Measurements from ENCODE around the gene TXNL4B.

TXNL4B gene
- total RNA-seq: 8.4 to 22.0 (median 12.3) reads per million in 17 experiments

DNA sequence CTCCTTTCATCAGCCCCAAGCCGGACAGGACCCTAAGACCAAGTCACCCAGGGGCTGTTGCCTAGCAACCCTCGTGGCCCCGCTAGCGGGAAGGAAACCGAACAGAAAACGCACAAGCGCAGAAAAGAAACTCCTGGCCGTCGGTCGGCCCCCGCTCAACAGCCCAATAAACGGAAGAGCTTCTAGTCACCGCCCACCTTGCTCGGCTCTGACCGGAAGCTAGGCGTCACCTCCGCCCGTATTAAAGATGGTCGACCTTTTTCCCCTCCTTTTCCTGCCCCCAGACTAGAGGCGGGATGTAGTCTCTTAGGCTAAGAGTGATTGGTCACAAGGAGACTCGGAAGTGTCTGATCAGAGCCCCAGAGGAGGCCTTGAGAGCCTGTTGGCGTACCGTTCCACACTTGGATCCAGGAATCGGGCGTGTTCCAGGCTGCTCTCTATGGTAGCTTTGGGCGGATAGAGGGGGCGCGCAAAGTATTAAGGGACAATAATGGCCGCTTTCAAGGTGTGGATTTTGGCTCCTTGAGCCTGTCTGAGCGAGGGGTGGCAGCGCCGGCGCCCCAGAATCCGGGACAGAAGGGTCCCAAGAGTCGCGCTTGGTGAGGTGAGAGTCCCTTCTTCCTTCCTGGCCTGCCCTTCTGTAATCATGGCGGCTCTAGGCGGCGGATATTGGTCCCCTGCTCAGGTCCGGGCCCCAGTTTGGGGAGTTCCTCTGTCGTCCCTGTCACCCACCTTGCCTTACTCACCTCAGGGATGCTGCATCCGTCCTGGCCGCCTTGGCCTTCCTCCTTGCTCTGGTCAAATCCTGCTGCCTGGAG lies at the start of gene TXNL4B, which contains the start of gene DHX38:
TSS of gene TXNL4B (minus strand) at position 173 of the 818 bp plus-strand sequence. CDS start 2,871 bp downstream, outside the sequence.
TSS of gene DHX38 (plus strand) at position 400 of the 818 bp plus-strand sequence. CDS start 2,311 bp downstream, outside the sequence.
- peak; percentile 96 to 99 (median 98) for DNase-seq

DNA sequence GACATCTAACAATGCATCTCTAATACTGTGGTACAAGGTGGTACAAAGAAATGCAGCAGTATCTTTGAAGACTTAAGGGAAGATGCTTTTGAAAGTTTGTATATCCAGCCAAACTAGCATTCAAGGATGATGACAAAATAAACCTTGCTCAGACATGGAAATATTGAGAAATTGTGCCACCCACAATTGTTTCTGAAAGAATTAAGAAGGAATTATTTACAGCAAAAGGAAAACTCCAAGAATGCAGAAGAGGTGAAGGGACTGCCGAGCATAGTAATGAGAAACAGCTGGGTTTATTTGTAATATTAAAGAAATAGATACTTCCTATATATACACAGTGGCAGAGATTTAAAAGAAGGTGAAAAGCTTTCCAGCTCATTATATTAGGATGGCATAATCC lies 49.1 kb upstream of the TXNL4B start:
- DNase-seq: peak in 2 of 4 experiments; percentile 32 to 34

DNA sequence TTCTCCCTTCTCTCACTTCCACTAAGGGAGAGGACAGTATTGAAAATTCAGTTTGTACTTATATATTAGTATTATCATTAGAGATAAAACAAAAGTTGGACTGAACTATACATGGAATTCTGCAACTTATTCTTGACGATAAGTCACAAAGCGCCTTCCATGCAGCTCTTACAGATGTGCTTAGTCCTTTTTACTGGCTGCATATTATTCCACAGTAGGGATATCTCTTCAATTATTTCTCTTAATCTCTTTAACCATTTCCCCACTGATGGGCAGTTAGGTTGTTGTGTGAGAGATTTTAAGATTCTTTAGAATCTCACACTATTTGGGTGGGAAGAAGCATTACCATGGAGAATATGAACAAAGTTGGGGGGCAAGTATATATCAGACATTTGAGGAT lies 46.5 kb upstream of the TXNL4B start:
- DNase-seq: no peak

DNA sequence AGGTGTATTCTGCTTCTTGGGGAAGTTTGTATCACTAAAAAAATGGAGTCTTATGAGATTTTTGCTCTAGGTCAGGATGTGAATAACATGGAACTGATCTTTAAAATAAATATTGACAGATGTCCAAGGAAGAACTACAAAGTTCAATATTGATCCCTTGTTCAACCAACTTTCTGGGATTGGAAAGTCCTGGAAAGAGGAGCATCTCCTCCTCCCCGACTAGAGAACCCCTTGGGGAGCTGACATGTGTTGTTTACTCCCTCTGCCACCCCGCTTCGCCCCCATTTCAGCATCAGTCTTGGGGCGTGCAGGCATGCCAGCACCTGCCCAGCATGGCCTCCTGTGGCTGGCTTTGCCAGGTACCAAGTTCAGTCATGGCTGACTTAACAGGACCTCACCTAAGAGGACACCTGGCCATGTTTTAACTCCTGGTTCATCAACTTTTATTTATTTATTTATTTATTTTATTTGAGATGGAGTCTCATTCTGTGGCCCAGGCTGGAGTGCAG lies 44.7 kb upstream of the TXNL4B start:
- no peak for DNase-seq

DNA sequence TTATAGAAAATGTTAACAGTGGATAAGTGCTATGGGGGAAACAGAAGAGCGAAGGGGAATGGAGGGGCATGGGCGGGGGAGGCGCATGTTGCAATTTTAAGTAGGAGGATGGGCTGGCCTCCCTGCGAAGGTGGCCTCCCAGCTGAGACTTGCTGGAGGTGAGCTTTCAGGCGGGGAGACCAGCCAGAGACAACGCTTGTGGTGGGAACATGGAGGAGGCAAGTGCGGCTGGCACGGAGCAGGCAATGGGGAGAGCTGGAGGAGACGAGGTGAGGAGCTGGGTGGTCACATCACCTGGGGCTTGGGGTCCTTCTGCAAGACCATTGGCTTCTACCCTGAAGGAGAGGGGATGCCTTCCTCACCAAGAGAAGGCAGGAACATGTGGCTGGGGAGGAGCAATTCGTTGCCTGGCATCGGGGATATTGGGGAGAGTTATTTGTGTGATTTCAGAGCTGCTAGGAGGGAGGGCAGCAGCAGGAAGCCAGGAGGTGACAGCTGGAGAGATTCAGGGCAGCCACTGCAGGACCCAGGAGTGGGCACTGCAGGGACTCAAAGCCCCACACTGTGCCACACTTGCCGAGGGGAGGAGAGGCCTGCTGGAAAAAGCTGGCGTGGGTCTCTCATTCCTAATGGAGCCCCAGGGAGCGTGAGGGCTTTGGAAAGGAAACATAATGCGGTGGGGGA lies 44.1 kb upstream of the TXNL4B start:
- DNase-seq: no peak

DNA sequence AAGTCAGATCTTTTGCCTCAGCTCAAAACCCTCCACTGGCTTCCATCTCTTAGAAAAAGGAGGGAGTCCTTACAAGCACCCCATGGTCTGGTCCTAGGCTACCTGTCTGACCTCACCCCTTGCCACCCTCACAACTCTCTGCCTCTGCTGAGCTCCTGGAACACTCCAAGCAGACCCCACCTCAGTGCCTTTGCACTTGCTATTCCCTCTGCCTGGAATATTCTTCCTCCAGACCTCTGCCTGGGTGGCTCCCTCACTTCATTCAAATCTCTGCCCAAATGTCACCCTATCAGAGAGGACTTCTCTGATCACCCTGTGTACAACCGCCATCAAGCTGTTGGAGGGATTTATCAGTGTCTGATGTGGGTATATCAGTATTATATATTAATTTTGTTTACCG lies 41.1 kb upstream of the TXNL4B start:
- no peak for DNase-seq

DNA sequence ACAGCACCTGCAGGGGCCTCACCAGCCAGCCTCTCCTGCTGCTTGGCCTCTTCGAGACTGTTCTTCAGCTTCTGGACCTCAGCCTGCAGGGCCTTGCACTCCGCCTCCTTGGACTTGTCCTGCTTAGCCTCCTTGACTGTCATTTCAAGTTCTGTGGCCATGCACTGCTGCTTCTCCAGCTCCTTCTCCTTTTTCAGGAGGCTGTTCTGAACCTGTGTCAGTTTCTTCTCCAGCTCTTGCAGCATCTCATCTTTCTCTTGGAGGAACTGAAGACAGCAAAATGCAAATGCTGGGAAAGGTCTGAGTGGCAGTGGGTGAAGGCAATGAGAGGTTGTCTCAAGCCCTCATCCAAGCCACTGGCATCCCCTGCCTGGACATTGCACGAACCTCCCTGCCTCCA lies 39.3 kb upstream of the TXNL4B start:
- peak in 3 of 4 experiments; percentile 45 to 60 (median 58) for DNase-seq

DNA sequence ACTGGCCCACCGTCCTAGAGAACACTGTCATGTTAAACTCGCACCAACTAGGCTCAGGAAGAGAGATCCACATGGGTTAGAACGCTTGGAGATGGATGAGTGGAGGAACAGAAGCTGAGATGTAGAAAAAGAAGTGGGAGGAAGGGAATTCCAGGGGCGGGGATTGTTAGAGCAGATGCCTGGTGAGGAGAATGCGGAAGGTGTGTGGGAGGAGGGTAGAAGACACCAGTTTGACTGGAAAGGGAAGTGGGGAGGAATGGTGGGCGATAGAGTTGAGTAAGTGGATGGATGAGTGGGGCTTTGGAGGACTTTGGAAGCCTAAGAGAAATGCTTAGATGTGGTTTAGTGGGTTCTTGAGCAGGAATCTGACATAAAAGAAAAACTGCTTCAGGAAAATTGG lies 37.6 kb upstream of the TXNL4B start:
- peak; percentile 83 to 96 (median 94) for DNase-seq

DNA sequence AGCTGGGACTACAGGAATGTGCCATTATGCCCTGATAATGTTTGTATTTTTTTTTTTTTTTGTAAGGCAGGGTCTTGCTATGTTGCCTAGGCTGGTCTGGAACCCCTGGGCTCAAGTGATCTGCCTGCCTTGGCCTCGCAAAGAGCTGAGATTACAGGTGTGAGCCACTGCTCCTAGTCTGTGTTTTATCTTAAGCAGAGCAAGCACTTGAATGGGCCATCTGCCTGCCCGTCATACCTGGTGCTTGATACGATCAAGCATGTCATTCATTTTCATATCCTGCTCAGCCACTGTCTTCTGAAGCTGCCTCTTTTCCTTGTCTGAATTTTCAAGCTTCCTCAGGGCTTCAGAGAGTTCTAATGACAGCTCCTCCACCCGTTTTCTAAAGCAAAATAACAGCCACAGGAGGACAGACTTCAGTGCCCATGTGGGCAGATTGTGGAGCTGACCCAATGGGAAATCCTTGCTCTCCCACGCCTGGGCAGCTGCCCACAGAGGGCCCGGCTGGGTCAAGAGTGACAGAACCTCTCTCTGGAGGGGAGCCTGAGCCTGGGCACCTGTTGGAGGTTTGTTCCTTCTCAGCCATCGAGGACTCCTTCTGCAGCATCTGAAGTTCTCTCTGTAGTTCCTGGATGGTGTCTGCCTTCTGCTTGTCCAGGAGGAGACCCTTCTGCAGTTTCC lies 36.7 kb upstream of the TXNL4B start:
- peak; percentile 28 to 74 (median 56) for DNase-seq

DNA sequence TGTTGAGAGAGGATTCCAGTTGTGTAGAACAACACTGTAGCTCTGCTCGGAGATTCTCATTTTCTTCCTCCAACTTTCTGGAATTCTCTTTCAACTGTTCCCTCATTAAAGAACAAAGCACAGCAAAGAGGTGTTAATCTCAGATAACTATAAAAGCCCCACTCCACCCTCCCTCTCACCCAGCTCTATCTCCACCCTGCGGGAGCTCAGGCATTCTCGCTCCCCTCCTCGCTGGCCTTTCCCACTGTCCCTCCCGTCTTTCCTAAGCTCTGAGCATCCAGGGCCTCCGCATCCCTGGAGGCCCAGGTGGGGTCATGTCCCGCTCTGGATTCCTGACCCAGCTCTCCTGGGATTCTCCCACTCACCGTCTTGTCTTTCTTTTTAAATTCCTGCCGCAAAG lies 35.3 kb upstream of the TXNL4B start:
- no peak for DNase-seq

DNA sequence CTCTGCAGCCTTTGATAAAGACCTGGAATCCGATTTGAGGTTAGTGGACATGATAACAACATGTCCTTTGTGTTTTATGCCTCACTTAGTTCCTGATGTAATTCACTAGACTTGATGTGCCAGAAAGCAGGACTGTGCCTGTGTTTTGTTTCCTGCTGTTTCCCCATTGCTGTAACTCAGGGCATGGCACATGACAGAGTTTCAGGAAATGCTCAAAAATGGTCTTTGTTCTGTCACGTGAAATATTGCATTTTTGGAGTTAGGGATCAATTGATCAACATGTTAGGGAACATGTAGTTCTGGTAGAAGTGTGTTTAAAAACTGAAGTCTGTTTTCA lies 33.0 kb upstream of the TXNL4B start:
- DNase-seq: peak; percentile 37 to 69 (median 56)

DNA sequence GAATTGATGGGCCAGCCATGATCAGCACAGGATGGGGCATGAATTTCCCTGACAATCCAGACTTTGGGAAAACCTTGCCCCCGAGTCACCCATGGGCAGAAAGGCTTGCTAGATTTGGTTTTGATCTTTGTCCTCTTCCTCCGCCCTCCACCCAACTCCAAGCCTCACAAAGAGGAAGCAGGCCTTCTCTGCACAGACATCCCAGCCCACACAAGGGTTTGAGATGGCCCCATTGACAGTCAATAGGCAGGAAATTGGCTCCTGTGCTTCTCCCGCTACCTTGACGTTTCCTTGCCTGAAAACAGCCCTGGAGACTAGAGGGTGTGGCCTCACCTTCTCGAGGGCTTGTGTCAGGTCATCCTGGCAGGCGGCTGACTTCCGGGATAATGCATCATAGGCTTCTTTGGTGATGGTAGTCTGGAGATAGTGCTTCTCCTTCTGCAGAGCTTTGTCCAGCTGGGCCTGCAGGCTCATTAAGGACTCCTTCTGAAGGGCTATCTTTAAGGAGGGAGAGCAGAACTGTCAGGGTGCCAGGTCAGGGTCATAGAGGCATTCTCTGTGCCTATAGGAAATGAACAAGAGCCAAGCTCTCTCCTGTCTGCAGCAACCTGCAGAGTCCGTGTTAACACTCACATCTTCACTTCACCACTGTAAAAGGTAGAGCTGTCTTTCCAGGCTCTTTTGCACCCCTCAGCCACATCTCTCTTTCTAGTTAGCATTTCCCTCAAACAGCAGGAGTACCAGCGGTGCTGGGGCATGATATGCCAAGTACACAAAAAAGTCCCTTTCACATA lies 32.4 kb upstream of the TXNL4B start:
- peak; percentile 49 to 77 (median 67) for DNase-seq

DNA sequence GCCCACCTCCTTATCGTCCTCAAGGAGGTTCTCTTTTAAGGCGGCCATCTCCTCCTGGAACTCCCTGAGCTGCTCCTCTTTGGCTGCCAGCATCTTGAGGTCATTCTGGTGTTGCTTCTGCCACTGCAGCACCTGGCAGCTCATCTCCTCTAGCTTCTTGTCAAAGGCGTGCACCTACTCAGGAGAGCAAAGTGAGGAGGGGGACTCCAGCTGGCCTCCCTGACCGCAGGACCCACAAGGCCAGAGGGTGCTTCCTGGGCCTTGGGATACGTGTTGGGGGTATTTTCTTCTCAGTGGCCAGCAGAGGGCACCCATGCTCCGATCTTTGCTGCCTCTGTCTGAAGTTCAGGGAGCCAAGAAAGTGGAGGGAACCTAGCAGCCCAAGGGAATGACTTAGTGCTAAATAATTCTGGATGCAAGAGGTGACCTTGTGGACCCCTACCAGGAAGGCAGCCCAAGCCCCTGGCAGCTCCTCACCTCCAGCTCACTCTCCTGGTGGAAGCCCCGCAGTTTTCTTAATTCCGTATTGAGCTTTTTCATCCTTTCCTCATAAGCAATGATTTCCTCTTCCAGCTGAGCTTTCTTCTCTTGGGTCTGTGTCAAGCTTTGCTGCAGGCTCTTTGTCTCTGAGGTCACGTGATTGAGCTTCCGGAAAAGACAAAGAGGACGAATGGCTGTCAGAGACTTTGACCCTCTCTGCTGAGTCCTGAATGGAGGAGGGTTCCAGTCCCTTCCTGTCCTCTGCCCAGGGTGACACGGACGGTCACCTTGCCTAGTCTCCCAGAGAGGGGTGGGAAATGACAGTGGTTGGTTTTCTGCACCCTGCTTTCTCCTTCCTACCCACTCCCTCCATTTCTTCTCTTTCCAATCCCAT lies 31.6 kb upstream of the TXNL4B start:
- peak; percentile 81 to 91 (median 88) for DNase-seq

DNA sequence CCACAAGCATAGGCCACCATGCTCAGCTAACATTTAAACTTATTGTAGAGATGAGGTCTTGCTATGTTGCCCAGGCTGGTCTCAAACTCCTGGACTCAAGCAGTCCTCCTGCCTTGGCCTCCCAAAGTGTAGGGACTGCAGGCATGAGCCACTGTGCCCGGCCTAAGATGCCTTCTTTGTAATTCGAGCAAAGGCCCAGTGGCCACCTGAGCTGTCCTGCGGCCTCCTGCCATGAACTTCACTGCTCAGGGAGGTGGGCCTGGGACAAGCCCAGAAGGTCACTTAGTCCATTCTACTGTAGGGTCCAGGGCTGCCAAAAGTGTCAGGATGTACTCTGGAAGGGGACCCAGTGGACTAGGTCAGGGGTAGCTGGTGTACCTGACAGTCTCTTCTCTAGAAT lies 30.7 kb upstream of the TXNL4B start:
- no peak for DNase-seq

DNA sequence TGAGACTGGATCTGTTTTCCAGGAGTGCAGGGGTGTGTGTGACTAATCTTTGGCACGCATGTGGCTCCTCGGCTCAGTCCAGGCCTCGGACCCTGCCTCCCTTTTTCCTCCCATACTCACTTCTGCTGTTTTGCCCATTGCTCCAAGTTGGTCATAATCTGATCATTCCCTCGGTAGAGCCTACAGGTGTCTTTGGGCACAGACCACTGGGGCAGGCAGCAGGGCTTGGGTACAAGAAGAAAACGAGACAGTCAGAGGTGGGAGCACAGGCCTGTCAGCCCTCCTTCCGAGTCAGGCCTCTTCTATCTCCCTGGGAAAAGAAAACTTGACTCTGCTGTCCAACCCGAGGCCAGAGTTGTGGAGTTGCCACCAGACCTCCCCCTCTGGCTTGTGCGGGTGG lies 30.0 kb upstream of the TXNL4B start:
- DNase-seq: no peak

DNA sequence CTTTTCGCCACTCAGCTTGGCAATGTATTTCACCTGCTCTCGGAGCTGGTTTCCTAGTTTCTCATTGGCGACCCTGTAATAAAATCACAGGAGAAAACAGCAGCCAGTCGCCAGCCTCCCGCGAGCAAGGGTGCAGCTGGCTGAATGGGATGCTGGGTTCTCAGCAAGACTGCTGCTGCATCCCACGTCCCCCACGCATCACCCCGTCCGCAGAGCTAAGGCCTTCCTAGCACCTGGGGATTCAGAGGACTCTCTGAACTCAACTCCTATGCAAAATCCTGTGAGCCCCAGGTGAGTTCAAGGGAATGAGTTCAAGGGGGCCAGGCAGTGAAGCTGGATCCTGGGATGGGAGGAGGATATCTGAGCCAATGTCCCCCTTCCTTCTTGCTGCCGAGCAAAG lies 29.5 kb upstream of the TXNL4B start:
- DNase-seq: no peak

DNA sequence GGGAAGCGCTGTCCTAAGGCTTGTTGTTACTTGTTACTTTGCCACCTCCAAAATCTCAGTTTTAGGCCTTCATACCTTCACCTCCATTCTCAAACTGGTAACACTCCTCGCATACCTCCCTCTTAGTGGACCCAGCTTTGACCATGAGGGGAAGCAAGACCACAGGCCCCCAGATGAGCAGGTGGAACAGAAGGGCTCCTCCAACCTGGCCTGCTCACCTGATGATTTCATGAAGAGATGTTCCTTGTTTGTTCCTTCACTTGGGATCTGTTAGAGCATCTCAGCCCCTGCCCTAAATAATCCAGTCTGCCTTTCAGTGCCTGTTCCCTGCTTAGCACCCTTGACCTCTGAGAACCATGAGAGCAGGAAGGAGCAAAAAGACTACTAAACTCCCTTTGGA lies 28.9 kb upstream of the TXNL4B start:
- no peak for DNase-seq

DNA sequence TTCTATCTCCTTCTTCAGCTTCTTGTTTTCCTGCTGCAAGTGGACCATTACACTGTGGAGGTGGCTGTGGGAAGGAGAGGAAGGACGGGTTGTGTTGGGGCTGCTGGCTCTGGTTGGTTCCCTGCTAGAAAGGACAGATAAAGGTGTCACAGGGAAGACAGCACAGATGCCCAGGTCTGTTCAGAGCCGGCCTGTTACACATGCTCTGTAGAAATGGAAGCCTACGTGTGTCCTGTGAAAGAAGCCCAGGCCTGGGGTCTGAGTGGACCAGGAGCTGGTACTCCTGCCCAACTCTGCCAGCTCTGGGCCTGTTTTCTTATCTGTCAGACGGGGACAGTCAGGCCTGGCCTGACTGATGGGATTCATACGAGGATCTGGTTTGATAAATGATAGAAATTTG lies 26.6 kb upstream of the TXNL4B start:
- no peak for DNase-seq

DNA sequence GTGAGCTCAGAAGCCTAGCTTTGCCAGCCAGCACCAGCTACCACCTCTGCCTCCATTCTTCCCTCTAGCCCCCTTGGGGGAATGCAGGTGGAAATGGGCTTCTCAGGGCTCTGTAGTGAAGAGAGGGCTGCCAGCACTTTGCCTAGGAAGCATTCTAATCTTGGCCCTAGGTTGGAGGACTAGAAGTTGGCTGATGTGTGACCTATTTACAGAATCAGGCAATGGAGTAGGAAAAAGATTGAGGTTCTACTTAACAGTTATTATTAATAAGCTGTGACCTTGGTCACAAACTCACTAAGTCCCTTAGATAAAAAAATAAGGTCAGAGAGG lies 20.2 kb upstream of the TXNL4B start:
- no peak for DNase-seq

DNA sequence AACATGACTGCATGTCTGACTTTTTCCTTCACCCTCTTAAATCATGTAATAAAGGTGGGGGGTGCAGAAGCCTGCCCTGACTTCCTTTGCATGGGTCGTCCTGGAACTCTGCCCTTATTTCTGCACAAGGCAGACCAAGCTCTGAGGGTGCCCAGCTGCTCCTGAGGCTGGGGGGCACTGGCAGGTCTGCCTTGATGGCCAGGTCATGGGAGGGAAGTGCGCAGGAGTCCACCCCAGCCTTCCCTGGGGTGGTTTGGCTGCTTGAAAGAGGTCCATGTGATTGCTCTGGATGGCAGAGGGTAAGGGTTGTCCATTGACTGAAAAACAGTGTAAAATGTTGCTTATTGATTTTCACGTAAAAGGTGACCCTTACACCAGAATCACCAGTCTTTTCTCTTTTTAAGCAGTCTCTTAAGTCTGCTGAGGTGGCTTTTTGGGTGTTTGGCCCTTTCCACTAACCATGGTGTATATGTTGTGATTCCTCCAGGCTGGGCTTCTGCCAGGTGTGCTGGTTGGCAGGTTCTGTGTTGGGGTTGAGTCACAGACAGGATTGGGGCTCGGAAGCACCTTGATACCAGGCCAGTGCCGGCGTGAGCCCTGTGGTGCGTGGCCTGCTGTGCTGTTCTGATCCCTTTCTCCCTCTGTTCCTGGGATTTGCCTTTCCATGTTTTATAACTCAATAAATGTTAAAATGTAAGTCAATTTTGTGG lies 19.6 kb upstream of the TXNL4B start:
- DNase-seq: no peak

DNA sequence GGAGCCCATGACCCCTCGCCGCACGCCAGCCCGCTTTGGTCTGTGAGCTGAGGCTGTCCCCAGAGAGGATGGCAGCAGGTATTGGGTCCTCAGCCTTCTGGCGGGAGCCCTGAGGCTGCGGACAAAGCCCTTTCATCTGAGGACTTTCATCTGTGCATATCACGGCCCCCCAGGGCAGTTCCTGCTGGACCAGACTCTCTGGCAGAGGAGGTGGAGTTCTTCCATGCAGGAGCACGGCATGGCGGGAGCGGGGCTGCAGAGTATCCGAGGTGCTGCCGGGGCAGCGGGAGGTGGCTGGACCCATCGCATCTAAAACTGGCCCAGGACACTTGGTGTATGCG lies 19.0 kb upstream of the TXNL4B start:
- no peak for DNase-seq

Data from suppressor macrophage (primary cell).